NCI-H1092 treated with DMSO at 0.1 percent for 48 hours (cell line): Measurements from ENCODE around the gene CNTLN.
"Not testable (repeated sequence)": the region's sequence is repeated elsewhere in the genome, so short reads cannot be mapped to it uniquely, and the experiment has no call there.

Source experiments
- DNase-seq: peaks from one replicate; lab custom pipeline; 2025; lab: John Stamatoyannopoulos, UW

The CNTLN gene

GRCh38 chr9:17134396-17135294 is at the start of gene CNTLN:
TSS of gene CNTLN (plus strand) at chr9:17135040. CDS start at chr9:17135066, 26 bp downstream.
- peak; percentile 96 for DNase-seq

- no peak for DNase-seq
Measured at GRCh38 chr9:17088566-17088965, 46.3 kb upstream of the CNTLN start.

- DNase-seq, result no peak
Measured at GRCh38 chr9:17090041-17090440, 44.8 kb upstream of the CNTLN start.

GRCh38 chr9:17116400-17116837 is 18.4 kb upstream of the CNTLN start:
- peak; percentile 82 for DNase-seq

- DNase-seq, result peak; percentile 57
Measured at GRCh38 chr9:17117372-17117771, 17.5 kb upstream of the CNTLN start.

GRCh38 chr9:17120203-17120602 is 14.6 kb upstream of the CNTLN start:
- no peak for DNase-seq

GRCh38 chr9:17121264-17121663 is 13.6 kb upstream of the CNTLN start:
- no peak for DNase-seq

GRCh38 chr9:17130291-17130690 is 4.5 kb upstream of the CNTLN start:
- DNase-seq, result no peak

- DNase-seq, result no peak
Measured at GRCh38 chr9:17130725-17131124, 4.1 kb upstream of the CNTLN start.

GRCh38 chr9:17131494-17131893 is 3.3 kb upstream of the CNTLN start:
- no peak for DNase-seq

GRCh38 chr9:17135295-17136160 is 688 bp downstream of the CNTLN start:
- peak; percentile 81 for DNase-seq

- DNase-seq, result no peak
Measured at GRCh38 chr9:17137566-17137965, 2.7 kb downstream of the CNTLN start.

- DNase-seq, result no peak
Measured at GRCh38 chr9:17138503-17138902, 3.7 kb downstream of the CNTLN start.

GRCh38 chr9:17140418-17140817 is 5.6 kb downstream of the CNTLN start:
- DNase-seq, result no peak

GRCh38 chr9:17148324-17148723 is 13.5 kb downstream of the CNTLN start:
- DNase-seq, result no peak

GRCh38 chr9:17159469-17159868 is 24.6 kb downstream of the CNTLN start:
- DNase-seq, result no peak

- DNase-seq, result no peak
Measured at GRCh38 chr9:17160327-17160726, 25.5 kb downstream of the CNTLN start.

GRCh38 chr9:17165764-17166163 is 30.9 kb downstream of the CNTLN start:
- no peak for DNase-seq

GRCh38 chr9:17166346-17166745 is 31.5 kb downstream of the CNTLN start:
- no peak for DNase-seq

- DNase-seq, result no peak
Measured at GRCh38 chr9:17171309-17172094, 36.7 kb downstream of the CNTLN start.

GRCh38 chr9:17177496-17177895 is 42.7 kb downstream of the CNTLN start:
- not testable (repeated sequence) for DNase-seq

- no peak for DNase-seq
Measured at GRCh38 chr9:17185481-17186029, 50.7 kb downstream of the CNTLN start.
